HG03565 (cell line): ENCODE results near the gene MUSTN1.

ENCODE experiments used
- ATAC-seq: cut with Tn5 transposase; IDR thresholded peaks from one replicate; pipeline ENCODE4 v1.9.1; 2021; ENCODE audit warnings: mild to moderate bottlenecking, moderate library complexity; ENCODE audit not compliant: unreplicated experiment

MUSTN1 gene

DNA sequence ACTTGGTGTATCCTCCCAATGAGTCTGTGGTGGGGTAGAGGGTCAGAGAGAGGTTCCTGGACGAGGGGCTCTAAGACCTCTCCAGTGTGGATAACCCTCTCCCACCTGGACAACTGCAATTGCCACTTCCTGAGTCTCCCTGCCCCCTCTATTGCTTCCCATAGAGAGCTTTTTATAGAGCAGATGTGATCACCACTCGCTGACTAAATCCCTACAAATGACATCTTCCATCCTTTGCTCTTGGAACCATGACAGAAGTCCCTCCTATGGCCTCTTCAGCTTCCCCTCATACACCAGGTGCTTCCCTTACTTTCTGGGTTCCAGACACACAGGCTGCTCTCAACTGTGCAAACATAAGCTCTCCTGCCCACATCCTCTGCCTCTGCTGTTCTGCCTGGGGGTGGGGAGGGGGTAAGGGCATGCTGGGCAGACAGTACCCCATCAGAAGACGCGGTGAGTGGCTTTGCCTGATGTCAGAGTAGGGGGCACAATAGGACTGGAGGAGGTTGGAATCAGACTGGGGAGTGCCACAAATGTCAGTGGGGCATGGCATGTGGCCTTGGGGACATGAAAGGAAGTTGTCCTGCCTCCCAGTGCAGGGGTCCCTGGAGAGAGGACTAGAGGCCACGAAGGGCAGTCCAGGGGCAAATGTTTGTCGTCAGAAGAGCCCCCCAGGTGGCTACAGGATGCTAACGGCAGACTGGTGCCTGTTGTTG, 25.0 kb downstream of the MUSTN1 start:
- ATAC-seq: no peak

DNA sequence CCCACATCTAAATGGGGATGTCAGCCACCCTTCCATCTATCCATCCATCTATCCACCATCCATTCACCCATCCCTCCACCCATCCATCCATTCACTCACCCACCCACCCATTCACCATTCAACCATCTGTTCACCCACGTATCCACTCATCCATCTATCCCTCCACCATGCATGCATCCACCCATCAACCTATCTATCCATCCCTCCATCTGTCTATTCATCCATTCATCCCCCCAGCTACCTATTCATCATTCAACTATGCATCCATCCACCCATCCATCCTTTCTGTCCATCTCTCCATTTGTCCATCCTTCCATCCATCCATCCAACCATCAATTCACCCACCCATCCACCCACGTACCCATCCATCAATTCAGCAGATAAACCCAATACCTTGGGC, 25.7 kb downstream of the MUSTN1 start:
- ATAC-seq: no peak

DNA sequence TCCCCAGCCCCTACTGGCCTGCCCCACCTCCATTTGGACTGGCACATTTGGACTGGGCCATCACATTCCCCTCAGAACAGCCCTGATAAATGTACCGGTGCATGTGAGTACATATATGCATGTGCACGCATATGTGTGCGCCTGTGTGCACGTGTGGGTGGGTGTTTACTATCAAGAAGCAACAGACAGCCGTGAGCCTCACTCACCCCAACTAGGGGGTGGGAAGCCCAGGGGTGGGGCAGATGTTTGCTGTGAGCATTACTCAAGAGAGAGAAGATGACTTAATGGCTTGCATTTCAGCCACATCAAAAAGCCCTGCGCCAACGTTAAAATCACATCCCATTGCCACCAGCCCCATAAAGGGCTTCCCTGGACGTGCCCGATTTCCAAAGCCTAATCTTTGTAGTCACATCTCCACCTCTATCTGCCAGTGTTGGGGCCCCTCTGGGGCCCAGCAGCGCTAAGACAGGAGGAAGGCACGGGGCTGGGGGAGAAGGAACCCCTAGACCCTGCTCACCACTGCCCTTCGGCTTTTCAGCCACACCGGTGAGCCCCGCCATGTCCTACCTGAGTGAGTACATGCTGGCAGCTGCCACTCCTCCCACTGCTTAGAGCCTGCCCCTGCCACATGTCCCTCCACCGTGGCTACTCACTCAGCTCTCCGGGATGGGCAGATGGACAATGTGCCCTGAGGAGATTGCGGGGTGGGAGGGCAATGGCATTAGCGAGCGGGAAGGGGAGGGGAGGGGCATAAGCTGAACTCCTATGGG, 29.4 kb downstream of the MUSTN1 start:
- no peak for ATAC-seq

DNA sequence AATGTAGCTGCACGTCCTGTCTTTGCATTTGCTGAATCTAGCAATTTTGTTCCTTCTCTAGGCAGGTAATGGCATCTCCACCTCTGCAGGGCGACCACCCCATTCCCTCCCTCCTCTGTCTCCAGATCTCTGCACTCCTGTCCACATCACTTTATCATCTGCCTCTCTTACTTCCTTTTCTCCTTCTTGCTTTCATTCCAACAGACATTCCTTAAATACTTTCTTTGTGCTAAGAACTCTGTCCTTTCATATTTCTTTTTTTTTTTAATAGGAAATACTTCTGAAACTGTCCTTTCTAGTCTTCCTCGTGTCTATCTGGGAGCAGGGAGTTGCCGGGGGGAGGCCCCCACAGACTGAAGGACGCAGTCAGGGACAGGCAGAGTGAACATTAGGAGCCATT, 33.0 kb downstream of the MUSTN1 start:
- no peak for ATAC-seq

DNA sequence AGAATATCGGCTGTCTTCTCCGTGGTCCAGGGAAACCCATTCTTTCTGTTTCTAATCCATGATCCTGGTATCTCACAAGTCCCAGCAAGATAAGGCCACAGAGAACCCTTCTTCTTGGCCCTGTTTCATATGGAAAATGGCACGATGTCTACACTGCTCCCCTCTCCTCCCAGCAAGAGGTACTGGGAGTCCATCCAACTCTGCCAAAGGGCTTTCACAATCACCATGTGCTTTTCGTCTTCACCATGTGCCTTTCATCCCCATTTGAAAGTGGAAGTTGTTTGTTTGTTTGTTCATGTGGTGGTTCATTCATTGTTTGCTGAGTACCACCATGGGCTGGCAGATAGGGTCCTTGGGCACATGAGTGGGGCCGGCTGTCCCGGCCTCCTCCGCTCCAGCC, 34.7 kb downstream of the MUSTN1 start:
- no peak for ATAC-seq

DNA sequence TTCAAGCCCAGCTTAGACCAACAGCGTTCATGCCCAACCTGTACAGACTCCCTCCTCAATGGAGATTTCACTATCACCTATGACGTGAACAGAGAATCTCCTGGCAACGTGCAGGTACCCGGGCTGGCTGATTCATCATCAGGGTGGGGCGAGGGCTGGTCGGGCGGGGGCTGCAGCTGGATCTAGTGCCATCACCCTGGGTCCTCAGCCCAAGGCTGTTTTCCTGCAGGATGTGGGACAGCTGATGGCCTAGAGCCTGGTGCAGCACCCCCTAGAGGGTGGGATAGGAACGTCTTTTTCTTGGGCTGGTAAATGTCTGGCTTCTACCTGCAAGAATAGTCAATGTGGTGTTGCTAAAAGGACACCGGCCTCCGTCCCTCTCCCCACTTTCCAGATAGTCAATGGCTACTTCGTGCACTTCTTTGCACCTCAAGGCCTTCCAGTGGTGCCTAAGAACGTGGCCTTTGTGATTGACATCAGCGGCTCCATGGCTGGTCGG, 35.8 kb downstream of the MUSTN1 start:
- no peak for ATAC-seq

DNA sequence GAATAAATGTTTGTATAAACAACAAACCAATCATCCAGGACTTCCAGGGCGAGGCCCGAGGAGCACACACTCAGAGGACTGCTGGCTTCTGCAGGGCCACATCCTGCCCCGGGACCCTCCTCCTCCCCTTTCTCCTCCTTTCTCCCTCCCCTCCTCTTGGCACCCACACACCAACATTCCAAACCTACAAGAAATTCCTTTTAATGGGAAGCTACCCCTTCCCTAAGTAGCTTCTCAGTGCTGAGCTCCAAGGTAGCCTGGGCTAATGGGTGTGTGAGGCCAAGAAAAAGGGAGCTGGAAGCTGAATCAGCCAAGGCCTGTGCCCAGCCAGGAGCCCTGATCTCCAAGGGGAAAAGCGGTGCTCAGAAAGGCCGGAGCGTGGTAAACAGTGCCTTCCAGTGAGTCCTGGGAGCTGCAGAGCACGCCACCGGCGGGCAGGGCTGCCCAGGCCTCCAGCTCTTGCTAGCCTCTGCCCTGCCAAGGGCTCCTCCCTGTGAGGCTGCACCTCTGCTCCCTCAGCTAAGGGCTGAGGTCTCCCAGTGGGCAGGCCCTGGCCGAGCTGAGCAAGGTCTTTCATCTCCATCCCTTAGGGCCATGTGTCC, 36.3 kb downstream of the MUSTN1 start:
- no peak for ATAC-seq

DNA sequence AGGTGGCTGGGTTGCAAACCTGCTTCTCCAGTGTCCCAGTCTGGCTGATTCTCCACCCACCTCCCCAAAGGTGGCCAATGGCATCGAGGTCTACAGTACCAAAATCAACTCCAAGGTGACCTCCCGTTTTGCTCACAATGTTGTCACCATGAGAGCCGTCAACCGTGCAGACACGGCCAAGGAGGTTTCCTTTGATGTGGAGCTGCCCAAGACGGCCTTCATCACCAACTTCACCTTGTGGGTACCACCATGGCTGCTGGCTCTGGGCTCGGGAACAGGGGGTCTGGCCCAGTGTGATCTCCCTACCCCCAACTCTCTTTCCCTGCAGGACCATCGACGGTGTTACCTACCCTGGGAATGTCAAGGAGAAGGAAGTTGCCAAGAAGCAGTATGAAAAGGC, 38.4 kb downstream of the MUSTN1 start:
- no peak for ATAC-seq

DNA sequence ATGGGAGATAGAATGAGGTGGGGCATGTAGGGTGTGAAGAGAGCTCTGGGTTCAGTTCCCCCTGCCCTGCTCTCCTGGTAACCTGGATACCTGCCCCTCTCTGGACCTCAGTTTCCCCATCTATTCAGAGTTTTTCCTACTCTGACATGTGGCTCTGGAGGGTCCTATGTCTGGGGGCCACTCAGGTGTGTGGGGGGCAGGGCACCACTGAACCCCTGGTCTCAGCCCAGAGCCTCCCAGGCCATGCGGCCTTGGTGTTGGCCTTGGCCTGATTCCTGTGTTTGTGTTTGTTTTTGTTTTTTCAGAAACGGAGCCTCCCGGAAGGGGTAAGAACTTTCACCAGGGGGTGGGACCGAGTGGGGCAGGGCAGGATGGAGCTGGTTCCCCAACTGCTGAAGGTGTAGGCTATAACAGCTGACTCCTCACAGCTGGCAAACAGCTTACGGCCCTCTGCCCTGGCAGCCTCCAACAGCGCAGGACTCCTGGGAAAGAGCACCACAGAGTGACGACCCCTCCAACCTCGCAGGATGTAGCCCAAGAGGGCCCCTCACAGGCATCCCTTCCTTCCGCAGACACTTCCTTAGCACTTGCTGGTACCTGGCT, 39.4 kb downstream of the MUSTN1 start:
- no peak for ATAC-seq

DNA sequence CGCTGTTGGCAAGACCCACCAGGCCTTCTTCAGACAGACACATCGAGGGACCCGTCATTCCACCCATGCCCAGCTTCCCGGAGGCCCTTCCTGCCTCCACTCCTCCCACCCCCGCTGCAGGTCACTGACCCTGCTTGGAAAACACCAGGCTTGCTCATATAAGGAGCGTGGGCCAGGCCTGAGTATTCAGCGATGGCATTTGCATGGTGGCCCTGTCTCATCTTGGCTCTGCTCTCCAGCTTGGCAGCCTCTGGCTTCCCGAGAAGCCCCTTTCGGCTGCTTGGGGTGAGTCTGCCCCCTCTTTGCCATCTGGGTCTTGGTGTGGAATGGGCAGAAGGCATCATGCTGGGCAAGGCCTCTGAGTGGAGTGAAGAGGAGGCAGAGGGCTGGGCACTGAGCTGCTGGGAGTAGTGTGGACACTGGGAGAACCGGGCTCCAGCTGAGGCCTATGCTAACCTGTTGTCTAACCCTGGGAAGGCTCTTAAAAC, 40.2 kb downstream of the MUSTN1 start, which contains the start of gene ITIH3:
ITIH3 (plus strand) TSS at position 185 of the 488 bp plus-strand sequence; CDS start at position 193, 8 bp downstream.
- ATAC-seq: no peak

DNA sequence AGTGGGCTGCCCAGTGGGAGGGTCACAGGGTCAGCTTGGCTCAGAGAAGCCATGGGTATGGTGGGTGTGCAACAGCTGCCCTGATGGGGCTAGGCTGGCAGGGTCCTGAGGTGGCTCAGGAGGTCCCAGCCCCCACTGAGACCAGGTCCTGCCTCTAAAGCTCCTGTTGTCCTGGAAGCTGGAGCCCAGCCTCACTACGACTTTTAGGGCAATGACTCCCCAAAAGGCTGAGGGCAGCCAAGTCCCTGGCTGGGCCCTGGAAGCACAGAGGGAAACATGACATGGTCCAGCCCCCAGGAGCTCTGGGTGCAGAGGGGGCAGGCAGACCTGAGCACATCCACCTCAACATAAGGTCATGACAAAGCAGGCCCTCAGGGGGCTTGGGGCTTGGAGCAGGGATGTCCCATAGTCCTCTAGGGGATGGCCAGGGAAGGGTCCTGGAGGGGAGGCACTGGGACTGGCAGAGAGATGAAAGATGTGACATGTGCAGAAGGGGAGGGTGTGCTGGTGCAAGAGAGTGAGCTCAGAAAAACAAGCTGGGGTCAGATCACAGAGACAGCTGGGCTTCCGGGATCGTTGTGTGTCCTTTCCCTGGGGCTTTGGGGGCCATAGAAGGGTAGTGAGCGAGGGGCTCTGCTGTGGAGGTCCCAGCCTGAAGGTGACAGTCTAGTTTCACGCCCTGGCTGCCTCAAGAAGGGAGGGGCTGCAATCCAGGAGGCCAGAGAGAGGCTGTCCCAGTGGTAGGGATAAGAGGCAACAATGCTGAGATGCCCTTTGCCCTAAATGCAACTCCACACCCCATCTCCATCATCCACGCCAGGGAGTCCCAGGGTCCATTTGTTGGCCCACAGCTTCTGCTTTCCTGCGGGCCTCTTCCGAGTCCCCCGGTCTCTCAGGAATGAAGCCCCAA, 40.9 kb downstream of the MUSTN1 start:
- no peak for ATAC-seq

DNA sequence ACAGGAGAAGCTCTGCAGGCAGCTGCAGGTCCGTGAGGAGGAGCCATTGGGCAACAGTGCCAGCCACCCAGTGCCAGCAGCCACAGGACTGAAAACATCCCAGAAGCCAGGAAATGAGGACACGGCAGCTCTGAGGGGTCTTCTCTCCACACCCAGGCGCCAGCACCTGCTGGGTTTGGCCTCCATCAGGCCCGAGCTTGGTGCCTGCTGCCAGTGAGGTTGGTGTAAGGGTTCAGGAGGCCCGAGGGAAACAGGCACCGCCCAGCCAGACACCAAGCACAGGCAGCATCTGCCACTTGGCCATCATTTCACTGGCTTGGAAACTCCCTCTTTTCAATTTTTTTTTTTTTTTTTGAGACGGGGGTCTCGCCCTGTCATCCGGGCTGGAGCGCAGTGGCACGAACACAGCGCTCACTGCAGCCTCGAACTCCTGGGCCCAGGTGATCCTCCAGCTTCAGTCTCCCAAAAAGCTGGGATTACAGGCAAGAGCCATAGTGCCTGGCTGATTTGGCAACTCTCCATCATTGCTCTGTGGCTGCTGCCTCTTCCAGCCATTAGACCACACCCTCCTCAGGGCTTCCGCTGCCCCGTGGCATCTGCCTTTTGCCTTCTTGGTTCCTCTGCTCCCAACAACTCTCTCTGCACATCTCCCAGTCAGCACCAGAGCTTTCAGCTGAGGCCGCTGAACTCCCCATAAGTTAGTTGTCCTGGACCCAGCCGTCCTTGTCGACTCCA, 41.7 kb downstream of the MUSTN1 start:
- ATAC-seq: no peak

DNA sequence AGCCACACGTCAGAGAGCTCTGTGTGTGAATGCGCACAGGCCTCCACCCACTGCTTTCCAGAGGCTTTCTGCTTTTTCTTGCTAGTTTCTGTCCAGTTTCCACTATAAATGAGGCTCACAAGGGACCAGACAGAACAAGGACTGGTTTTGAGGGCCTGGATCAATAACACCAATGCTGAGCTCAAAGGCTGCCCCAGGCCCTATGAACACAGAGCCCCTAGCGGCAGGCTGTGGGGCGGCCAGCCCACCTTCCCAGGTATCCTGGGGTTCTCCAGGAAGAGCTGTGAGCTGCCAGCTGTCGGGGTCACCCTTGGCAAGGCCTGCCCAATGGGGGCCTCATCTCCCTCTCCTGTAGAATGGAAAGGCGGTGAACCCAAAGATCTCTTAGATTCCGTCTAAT, 42.4 kb downstream of the MUSTN1 start:
- ATAC-seq: no peak

DNA sequence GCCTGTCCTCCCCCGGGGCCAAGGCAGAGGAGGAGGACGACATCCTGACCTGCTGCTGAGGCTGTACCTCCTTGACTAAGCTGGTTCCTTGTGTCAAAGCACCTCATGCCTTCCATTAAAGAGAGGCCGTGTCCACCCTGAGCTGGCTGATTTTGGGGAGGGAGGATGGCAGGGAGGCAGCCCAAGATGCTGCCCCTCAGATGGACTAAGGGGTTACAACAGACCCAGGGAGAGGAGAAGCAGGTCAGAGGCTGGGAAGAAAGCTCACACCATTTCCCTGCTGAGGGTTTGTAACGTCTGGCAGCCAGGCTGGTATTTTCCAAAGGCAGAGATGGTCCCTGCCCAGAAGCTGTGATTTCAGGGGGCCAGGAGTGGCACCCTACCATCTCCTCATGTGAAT, 42.9 kb downstream of the MUSTN1 start:
- no peak for ATAC-seq

DNA sequence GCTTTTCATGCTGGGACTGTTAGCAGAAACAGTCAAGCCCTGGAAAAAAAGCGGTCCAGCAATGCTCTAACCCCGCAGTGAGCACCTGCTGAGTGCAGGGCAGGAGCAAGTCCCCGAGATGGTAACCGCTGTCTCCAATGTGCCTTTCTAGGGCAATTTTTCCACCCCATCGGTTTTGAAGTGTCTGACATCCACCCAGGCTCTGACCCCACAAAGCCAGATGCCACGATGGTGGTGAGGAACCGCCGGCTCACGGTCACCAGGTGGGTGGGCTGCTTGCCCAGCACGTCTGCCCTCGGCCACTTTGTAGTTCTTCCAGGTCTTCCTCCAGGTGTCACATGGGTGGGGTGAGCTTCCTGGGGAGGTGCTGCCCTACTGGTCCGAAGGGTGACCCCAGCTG, 43.5 kb downstream of the MUSTN1 start:
- ATAC-seq: no peak

DNA sequence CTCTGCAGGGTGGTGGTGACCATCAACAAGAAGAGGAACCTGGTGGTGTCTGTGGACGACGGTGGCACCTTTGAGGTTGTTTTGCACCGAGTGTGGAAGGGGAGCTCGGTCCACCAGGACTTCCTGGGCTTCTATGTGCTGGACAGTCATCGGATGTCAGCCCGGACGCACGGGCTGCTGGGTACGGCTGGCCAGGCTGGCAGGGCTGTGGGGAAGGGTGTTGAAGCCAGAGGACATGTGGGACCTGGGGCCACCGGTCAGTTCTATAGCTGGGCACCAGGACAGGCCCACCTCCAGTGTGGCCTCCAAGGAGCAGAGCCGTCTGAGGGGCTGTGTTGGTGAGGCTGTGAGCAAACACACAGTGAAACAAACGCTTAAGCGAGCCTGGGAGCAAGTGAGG, 44.1 kb downstream of the MUSTN1 start:
- no peak for ATAC-seq

DNA sequence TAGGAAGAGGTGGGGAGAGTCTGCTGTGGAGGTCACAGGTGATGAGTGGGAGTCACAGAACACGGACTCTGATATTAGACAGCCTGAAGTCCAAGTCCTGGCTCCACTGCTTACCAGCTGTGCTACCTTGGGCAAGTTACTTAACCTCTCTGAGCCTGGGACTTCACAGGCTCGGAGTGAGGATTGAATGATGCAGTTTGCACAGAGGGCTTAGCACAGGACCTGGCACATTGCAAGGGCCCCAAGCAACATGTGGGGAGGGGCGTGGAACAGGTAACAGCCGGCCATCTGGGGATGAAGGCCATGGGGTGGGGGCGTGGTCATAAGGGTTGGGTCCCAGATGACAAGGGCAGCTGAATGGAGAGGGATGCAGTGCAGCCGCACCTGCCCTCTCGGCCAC, 44.5 kb downstream of the MUSTN1 start:
- ATAC-seq: no peak

DNA sequence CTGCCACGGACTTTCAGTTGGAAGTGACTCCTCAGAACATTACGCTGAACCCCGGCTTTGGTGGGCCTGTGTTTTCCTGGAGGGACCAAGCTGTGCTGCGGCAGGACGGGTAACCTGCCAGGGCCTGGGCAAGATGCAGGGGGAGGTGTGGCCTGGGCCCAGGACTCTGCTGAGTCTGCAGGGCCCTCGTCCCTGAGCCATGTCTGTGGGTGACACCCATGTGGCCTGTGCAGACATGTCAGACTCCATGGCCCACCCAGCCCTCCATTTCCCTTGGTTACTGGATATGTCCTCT, 45.1 kb downstream of the MUSTN1 start:
- no peak for ATAC-seq

DNA sequence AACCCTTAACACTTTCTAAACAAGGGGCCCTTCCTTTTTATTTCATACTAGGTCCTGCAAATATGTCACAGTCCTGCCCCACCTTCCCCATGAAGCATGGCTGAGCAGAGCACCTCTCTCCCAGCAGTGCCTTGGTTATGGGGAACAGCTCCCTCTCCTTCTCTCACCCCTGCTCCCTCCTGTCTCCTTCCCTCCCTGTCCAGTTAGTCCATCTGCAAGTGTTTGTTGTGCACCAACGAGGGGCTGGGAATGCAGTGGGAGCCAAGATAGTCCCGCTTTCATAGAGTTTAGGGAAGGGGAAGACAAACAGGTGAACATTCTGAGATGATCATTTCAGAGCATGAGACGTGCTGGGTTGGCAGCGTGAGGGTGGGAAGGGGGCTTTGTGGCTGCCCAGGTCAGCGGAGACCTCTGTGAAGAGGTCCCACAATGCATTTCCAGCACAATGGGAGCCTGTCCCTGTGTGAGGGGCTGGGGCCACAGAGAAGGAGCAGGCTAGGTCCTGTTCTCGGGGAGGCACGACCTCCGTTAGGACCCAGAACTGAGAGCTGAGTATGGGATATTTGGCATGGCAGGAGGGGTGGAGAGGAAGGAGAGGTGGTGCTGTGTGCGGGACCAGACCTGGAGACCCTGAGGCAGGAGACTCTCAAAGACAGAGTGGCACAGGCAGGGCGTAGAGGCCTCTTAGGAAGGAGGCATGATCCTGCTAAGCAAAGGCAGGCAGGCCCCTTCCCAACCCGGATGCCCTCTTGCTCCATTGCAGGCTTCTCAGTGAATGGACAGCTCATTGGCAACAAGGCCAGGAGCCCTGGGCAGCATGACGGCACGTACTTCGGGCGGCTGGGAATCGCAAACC, 45.7 kb downstream of the MUSTN1 start:
- no peak for ATAC-seq
